GM23338 (cell line): ENCODE results near the gene EVC2. TPM values are rescaled to one million over a fixed set of nuclear protein-coding genes. Genes with fewer than 3 reads are reported as not detected.

Source experiments
- ATAC-seq: fragments of 200-7000 bp; cut with Tn5 transposase; 3 replicates; pipeline ENCODE4 v1.9.1; 2020
- DNase-seq: peaks from one replicate; pipeline ENCODE4 v3.0.0-alpha.2; 2015; ENCODE audit warnings: low spot score
- H2AFZ ChIP-seq: fragments of 200-600 bp; sonication (generic); 2 replicates; pipeline ENCODE4 v1.8.0; 2016; ENCODE audit warnings: antibody characterized with exemption, mild to moderate bottlenecking, moderate library complexity
- H3F3A ChIP-seq: fragments of 200-600 bp; sonication (generic); replicated peaks from 2 replicates; pipeline ENCODE4 v1.8.0; 2017; ENCODE audit warnings: antibody characterized with exemption, mixed run types, low read depth
- H3K27ac ChIP-seq: fragments of 200-600 bp; sonication (generic); 2 replicates; pipeline ENCODE4 v1.6.1; 2016; ENCODE audit warnings: low read depth
- H3K27me3 ChIP-seq: fragments of 200-600 bp; sonication (generic); 2 replicates; pipeline ENCODE4 v1.8.0; 2016; ENCODE audit warnings: mild to moderate bottlenecking, mixed run types, moderate library complexity; ENCODE audit not compliant: insufficient read depth
- H3K36me3 ChIP-seq: fragments of 200-600 bp; sonication (generic); 2 replicates; pipeline ENCODE4 v1.8.0; 2016; ENCODE audit warnings: mild to moderate bottlenecking; ENCODE audit not compliant: insufficient read depth
- H3K4me1 ChIP-seq: fragments of 200-600 bp; sonication (generic); 2 replicates; pipeline ENCODE4 v1.8.0; 2016; ENCODE audit warnings: mild to moderate bottlenecking, moderate library complexity; ENCODE audit not compliant: insufficient read depth
- H3K4me2 ChIP-seq: fragments of 200-600 bp; sonication (generic); 2 replicates; pipeline ENCODE4 v1.7.1; 2017; ENCODE audit warnings: mixed run types
- H3K4me3 ChIP-seq: fragments of 200-600 bp; sonication (generic); 2 replicates; pipeline ENCODE4 v1.6.1; 2016; ENCODE audit warnings: mixed run types
- H3K79me2 ChIP-seq: fragments of 200-600 bp; sonication (generic); replicated peaks from 2 replicates; pipeline ENCODE4 v1.8.0; 2017; ENCODE audit warnings: mild to moderate bottlenecking; ENCODE audit not compliant: insufficient read depth
- H3K9me2 ChIP-seq: fragments of 200-600 bp; sonication (generic); 2 replicates; pipeline ENCODE4 v1.8.0; 2017; ENCODE audit not compliant: insufficient read depth
- H4K20me1 ChIP-seq: fragments of 200-600 bp; sonication (generic); replicated peaks from 2 replicates; pipeline ENCODE4 v1.8.0; 2017; ENCODE audit warnings: mild to moderate bottlenecking; ENCODE audit not compliant: insufficient read depth
- H3K27ac Mint-ChIP-seq: 2 replicates; pipeline ENCODE4 v1.8.0; 2020; ENCODE audit warnings: inconsistent platforms, mild to moderate bottlenecking, moderate library complexity, mixed read lengths
- H3K27me3 Mint-ChIP-seq: 3 replicates; pipeline ENCODE4 v1.8.0; 2022; ENCODE audit warnings: low read depth, mild to moderate bottlenecking, moderate library complexity, mixed read lengths, inconsistent platforms; ENCODE audit not compliant: insufficient read depth, poor library complexity
- H3K36me3 Mint-ChIP-seq: 3 replicates; pipeline ENCODE4 v1.8.0; 2021; ENCODE audit warnings: low read depth, mild to moderate bottlenecking, inconsistent platforms, moderate library complexity, mixed read lengths
- H3K4me1 Mint-ChIP-seq: 3 replicates; pipeline ENCODE4 v1.8.0; 2020; ENCODE audit warnings: mild to moderate bottlenecking, inconsistent platforms, mixed read lengths
- H3K4me3 Mint-ChIP-seq: 3 replicates; pipeline ENCODE4 v1.8.0; 2021; ENCODE audit warnings: moderate library complexity, mild to moderate bottlenecking, inconsistent platforms, mixed read lengths
- H3K9me3 Mint-ChIP-seq: 3 replicates; pipeline ENCODE4 v1.8.0; 2020; ENCODE audit warnings: moderate library complexity, mild to moderate bottlenecking, inconsistent platforms, mixed read lengths
- CREB1 ChIP-seq: fragments of 250-450 bp; sonication (Bioruptor Pico); IDR thresholded peaks from 2 replicates; pipeline ENCODE4 v1.5.0; 2020; ENCODE audit warnings: low read depth, mild to moderate bottlenecking, moderate library complexity
- EZH2 ChIP-seq: fragments of 200-600 bp; sonication (generic); IDR thresholded peaks from one replicate; pipeline ENCODE4 v1.8.0; 2017; ENCODE audit warnings: antibody characterized with exemption, mild to moderate bottlenecking, low read depth; ENCODE audit not compliant: unreplicated experiment
- EZH2phosphoT487 ChIP-seq: fragments of 200-600 bp; sonication (generic); IDR thresholded peaks from one replicate; pipeline ENCODE4 v1.8.1; 2018; ENCODE audit warnings: antibody characterized with exemption; ENCODE audit not compliant: unreplicated experiment
- JUNB ChIP-seq: IDR thresholded peaks from one replicate; pipeline ENCODE4 v1.6.1; 2016; ENCODE audit warnings: antibody characterized with exemption; ENCODE audit not compliant: unreplicated experiment
- NANOG ChIP-seq: IDR thresholded peaks from 2 replicates; pipeline ENCODE4 v1.6.1; 2016; ENCODE audit warnings: antibody characterized with exemption, borderline replicate concordance
- POLR2AphosphoS5 ChIP-seq: IDR thresholded peaks from 2 replicates; pipeline ENCODE4 v1.6.1; 2016; ENCODE audit warnings: antibody characterized with exemption, low read depth
- STAT1 ChIP-seq: IDR thresholded peaks from one replicate; pipeline ENCODE4 v1.6.1; 2016; ENCODE audit warnings: antibody characterized with exemption; ENCODE audit not compliant: unreplicated experiment
- ZNF331 ChIP-seq: fragments of 250-450 bp; sonication (Bioruptor Pico); IDR thresholded peaks from 2 replicates; pipeline ENCODE4 v1.5.0; 2020; ENCODE audit warnings: low read depth, mild to moderate bottlenecking, moderate library complexity
- polyA plus RNA-seq: library from polyadenylated mRNA; unstranded; fragments of >200 nt; fragmentation: Nextera tagmentation; extraction: Ambion mirVana; gene quantifications from 2 replicates; pipeline ENCODE4 v1.2.1, GENCODE V29; 2016
- total RNA-seq: library from RNA; depleted of rRNA; stranded (reverse); fragments of >200 nt; shearing (Covaris generic); gene quantifications from 2 replicates; pipeline ENCODE4 v1.2.3, GENCODE V29; 2014
- TF ChIP-seq, protein P1 (sequence below): fragments of 250-450 bp; sonication (Bioruptor Pico); IDR thresholded peaks from 2 replicates; pipeline ENCODE4 v1.5.0; 2020; ENCODE audit warnings: mild to moderate bottlenecking, moderate library complexity
- TF ChIP-seq, protein P2 (sequence below), 2 experiments: fragments of 200-600 bp in 1 of 2; sonication (generic) in 1 of 2; conservative IDR thresholded peaks; 2 replicates each; pipeline versions ENCODE4 v1.5.1 to v1.6.1; 2016 to 2017; ENCODE audit warnings: antibody characterized with exemption in 2 of 2, low read depth in 2 of 2, mild to moderate bottlenecking in 2 of 2, moderate library complexity in 1 of 2
- TF ChIP-seq, protein P3 (sequence below): IDR thresholded peaks from 2 replicates; pipeline ENCODE4 v1.6.1; 2016; ENCODE audit warnings: antibody characterized with exemption
- TF ChIP-seq, protein P4 (sequence below): IDR thresholded peaks from one replicate; pipeline ENCODE4 v1.6.1; 2018; ENCODE audit warnings: antibody characterized with exemption; ENCODE audit not compliant: unreplicated experiment

The EVC2 gene
- total and polyA plus RNA-seq, 2 experiments from 2014 or later: 3.4 to 11.5 TPM

DNA sequence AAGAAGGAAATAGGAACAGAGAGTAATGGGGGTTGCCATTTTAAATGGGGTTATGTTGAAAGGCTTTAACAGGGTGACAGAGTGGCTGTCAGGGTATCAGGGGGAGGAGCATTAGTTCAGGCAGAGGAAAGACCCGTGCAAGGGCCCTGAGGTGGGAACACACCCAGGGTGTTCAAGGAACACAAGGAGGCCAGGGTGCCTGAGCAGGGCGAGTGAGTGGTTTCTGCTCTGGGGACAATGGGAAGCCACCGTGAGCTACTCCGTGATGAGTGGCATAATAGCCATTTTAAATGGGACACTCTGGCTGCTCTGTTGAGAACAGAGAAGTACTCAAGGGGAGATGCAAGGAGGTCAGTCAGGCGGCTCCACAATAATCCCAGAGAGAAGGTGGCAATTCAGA is 4.5 kb downstream of the EVC2 start:
- no peak overlapping the region for H3K4me3 Mint-ChIP-seq

More for the DNA sequence above, 4.5 kb downstream of the EVC2 start:
- TF ChIP-seq EZH2phosphoT487 (no peak), POLR2AphosphoS5 (no peak), EZH2 (no peak), STAT1 (no peak), NANOG (no peak), CREB1 (no peak), JUNB (no peak), ZNF331 (CRISPR knock-in tag) (no peak)
- TF ChIP-seq, protein P1, sequence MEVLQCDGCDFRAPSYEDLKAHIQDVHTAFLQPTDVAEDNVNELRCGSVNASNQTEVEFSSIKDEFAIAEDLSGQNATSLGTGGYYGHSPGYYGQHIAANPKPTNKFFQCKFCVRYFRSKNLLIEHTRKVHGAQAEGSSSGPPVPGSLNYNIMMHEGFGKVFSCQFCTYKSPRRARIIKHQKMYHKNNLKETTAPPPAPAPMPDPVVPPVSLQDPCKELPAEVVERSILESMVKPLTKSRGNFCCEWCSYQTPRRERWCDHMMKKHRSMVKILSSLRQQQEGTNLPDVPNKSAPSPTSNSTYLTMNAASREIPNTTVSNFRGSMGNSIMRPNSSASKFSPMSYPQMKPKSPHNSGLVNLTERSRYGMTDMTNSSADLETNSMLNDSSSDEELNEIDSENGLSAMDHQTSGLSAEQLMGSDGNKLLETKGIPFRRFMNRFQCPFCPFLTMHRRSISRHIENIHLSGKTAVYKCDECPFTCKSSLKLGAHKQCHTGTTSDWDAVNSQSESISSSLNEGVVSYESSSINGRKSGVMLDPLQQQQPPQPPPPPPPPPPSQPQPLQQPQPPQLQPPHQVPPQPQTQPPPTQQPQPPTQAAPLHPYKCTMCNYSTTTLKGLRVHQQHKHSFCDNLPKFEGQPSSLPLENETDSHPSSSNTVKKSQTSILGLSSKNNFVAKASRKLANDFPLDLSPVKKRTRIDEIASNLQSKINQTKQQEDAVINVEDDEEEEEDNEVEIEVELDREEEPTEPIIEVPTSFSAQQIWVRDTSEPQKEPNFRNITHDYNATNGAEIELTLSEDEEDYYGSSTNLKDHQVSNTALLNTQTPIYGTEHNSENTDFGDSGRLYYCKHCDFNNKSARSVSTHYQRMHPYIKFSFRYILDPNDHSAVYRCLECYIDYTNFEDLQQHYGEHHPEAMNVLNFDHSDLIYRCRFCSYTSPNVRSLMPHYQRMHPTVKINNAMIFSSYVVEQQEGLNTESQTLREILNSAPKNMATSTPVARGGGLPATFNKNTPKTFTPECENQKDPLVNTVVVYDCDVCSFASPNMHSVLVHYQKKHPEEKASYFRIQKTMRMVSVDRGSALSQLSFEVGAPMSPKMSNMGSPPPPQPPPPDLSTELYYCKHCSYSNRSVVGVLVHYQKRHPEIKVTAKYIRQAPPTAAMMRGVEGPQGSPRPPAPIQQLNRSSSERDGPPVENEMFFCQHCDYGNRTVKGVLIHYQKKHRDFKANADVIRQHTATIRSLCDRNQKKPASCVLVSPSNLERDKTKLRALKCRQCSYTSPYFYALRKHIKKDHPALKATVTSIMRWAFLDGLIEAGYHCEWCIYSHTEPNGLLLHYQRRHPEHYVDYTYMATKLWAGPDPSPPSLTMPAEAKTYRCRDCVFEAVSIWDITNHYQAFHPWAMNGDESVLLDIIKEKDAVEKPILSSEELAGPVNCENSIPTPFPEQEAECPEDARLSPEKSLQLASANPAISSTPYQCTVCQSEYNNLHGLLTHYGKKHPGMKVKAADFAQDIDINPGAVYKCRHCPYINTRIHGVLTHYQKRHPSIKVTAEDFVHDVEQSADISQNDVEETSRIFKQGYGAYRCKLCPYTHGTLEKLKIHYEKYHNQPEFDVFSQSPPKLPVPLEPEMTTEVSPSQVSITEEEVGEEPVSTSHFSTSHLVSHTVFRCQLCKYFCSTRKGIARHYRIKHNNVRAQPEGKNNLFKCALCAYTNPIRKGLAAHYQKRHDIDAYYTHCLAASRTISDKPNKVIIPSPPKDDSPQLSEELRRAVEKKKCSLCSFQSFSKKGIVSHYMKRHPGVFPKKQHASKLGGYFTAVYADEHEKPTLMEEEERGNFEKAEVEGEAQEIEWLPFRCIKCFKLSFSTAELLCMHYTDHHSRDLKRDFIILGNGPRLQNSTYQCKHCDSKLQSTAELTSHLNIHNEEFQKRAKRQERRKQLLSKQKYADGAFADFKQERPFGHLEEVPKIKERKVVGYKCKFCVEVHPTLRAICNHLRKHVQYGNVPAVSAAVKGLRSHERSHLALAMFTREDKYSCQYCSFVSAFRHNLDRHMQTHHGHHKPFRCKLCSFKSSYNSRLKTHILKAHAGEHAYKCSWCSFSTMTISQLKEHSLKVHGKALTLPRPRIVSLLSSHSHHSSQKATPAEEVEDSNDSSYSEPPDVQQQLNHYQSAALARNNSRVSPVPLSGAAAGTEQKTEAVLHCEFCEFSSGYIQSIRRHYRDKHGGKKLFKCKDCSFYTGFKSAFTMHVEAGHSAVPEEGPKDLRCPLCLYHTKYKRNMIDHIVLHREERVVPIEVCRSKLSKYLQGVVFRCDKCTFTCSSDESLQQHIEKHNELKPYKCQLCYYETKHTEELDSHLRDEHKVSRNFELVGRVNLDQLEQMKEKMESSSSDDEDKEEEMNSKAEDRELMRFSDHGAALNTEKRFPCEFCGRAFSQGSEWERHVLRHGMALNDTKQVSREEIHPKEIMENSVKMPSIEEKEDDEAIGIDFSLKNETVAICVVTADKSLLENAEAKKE: no peak
- TF ChIP-seq, protein P2, sequence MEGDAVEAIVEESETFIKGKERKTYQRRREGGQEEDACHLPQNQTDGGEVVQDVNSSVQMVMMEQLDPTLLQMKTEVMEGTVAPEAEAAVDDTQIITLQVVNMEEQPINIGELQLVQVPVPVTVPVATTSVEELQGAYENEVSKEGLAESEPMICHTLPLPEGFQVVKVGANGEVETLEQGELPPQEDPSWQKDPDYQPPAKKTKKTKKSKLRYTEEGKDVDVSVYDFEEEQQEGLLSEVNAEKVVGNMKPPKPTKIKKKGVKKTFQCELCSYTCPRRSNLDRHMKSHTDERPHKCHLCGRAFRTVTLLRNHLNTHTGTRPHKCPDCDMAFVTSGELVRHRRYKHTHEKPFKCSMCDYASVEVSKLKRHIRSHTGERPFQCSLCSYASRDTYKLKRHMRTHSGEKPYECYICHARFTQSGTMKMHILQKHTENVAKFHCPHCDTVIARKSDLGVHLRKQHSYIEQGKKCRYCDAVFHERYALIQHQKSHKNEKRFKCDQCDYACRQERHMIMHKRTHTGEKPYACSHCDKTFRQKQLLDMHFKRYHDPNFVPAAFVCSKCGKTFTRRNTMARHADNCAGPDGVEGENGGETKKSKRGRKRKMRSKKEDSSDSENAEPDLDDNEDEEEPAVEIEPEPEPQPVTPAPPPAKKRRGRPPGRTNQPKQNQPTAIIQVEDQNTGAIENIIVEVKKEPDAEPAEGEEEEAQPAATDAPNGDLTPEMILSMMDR (conservative IDR thresholded peaks at IDR 0.05; ENCODE audit: low read depth in 2 of 2): no peak
- TF ChIP-seq, protein P3, sequence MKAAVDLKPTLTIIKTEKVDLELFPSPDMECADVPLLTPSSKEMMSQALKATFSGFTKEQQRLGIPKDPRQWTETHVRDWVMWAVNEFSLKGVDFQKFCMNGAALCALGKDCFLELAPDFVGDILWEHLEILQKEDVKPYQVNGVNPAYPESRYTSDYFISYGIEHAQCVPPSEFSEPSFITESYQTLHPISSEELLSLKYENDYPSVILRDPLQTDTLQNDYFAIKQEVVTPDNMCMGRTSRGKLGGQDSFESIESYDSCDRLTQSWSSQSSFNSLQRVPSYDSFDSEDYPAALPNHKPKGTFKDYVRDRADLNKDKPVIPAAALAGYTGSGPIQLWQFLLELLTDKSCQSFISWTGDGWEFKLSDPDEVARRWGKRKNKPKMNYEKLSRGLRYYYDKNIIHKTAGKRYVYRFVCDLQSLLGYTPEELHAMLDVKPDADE: no peak
- TF ChIP-seq, protein P4, sequence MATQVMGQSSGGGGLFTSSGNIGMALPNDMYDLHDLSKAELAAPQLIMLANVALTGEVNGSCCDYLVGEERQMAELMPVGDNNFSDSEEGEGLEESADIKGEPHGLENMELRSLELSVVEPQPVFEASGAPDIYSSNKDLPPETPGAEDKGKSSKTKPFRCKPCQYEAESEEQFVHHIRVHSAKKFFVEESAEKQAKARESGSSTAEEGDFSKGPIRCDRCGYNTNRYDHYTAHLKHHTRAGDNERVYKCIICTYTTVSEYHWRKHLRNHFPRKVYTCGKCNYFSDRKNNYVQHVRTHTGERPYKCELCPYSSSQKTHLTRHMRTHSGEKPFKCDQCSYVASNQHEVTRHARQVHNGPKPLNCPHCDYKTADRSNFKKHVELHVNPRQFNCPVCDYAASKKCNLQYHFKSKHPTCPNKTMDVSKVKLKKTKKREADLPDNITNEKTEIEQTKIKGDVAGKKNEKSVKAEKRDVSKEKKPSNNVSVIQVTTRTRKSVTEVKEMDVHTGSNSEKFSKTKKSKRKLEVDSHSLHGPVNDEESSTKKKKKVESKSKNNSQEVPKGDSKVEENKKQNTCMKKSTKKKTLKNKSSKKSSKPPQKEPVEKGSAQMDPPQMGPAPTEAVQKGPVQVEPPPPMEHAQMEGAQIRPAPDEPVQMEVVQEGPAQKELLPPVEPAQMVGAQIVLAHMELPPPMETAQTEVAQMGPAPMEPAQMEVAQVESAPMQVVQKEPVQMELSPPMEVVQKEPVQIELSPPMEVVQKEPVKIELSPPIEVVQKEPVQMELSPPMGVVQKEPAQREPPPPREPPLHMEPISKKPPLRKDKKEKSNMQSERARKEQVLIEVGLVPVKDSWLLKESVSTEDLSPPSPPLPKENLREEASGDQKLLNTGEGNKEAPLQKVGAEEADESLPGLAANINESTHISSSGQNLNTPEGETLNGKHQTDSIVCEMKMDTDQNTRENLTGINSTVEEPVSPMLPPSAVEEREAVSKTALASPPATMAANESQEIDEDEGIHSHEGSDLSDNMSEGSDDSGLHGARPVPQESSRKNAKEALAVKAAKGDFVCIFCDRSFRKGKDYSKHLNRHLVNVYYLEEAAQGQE: no peak
- DNase-seq (no peak), ATAC-seq (no peak)
- Histone ChIP-seq H3K4me1 (peaks cover 1% of the 10 kb centered on the region; the same call in 1 of the 2 replicates), H3F3A (no peaks in the 10 kb centered on the region), H2AFZ (no peak overlapping the region), H3K79me2 (0 out of 2 replicates have a peak, but pooled peaks cover 5% of the 10 kb centered on the region), H3K9me2 (no peaks in the 10 kb centered on the region), H3K36me3 (no peaks in the 10 kb centered on the region; the same call in 1 of the 2 replicates), H4K20me1 (no peaks in the 10 kb centered on the region; the same call in 1 of the 2 replicates), H3K4me2 (no peak overlapping the region), H3K4me3 (no peak overlapping the region), H3K27me3 (no peaks in the 10 kb centered on the region), H3K27ac (no peak overlapping the region)
- no peak overlapping the region for H3K27ac Mint-ChIP-seq
- peaks cover 10% of the 10 kb centered on the region for H3K4me1 Mint-ChIP-seq
- peaks cover 27% of the 10 kb centered on the region for H3K36me3 Mint-ChIP-seq
- peaks cover 20% of the 10 kb centered on the region for H3K27me3 Mint-ChIP-seq
- peaks cover 22% of the 10 kb centered on the region for H3K9me3 Mint-ChIP-seq
